NCI-H69 (cell line): ENCODE data around the gene NHLRC3.
A peak's percentile ranks its signal among the peaks of the same experiment; 100 is the strongest.
"Not testable (repeated sequence)": the region's sequence is repeated elsewhere in the genome, so short reads cannot be mapped to it uniquely, and the experiment has no call there.

ENCODE experiments used
- DNase-seq: peaks from one replicate; lab custom pipeline; 2025; lab: John Stamatoyannopoulos, UW

The NHLRC3 gene, protein sequence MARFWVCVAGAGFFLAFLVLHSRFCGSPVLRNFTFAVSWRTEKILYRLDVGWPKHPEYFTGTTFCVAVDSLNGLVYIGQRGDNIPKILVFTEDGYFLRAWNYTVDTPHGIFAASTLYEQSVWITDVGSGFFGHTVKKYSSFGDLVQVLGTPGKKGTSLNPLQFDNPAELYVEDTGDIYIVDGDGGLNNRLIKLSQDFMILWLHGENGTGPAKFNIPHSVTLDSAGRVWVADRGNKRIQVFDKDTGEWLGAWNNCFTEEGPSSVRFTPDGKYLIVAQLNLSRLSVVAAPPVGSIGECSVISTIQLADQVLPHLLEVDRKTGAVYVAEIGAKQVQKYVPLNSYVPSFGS

DNA sequence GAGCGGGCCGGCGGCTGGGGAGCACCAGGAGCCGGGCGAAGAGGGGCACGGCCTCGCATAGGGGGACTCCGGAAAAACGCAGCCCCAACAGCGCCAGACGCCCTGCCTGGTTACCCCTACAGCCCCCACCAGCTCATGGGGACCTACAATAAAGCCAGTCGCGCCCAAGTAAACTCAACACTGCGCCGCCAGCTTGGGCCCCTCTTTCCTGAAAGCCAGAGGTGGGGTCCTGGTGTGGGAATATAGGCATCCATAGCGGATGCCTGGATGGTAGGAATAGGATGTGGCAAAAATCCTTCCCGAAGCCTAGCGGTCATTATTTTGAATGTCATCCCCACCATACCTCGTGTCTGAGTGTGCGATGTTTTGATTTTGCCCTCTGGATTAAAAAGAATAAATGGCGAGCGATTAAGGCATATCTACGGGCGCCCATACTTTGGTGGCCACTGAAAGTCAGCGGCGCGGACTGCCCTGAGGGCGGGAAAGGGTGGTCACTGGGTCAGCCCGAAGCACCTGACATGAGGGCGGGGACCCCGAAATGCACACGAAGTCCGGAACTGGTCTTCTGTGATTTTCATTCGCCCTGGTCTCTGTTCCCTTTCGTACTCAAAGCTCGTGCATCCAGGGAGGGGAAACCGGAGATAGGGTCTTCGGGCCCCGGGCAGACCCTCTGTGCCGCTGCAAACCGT, at the start of gene NHLRC3, which contains the start of gene PROSER1:
NHLRC3 (plus strand) TSS at position 577 of the 689 bp plus-strand sequence. CDS start 184 bp downstream, outside the sequence.
PROSER1 (minus strand) TSS at position 210 of the 689 bp plus-strand sequence. CDS start 847 bp downstream, outside the sequence.
- DNase-seq = peak; percentile 92

DNA sequence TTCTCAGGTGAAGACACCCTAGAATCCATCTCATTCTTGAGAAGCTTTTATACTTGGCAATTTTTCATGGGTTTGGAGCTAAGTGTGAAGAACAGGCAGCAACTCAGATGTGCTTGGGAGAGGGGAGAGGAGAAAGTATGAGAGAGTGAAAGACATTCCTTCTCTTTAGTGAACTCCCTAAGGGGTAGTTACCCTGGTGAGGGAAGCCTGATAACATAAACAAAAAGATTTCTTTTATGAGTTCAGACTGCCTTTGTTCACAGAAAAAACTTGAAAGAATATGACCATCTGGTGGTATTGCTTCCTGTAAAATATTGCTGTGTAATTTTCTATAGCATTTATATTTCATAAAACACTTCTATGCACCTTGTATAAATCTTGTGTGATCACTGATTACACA, 47.6 kb upstream of the NHLRC3 start, which contains the start of gene STOML3:
STOML3 (minus strand) TSS at position 139 of the 400 bp plus-strand sequence; CDS start at position 29, 110 bp downstream.
- DNase-seq = peak; percentile 58

DNA sequence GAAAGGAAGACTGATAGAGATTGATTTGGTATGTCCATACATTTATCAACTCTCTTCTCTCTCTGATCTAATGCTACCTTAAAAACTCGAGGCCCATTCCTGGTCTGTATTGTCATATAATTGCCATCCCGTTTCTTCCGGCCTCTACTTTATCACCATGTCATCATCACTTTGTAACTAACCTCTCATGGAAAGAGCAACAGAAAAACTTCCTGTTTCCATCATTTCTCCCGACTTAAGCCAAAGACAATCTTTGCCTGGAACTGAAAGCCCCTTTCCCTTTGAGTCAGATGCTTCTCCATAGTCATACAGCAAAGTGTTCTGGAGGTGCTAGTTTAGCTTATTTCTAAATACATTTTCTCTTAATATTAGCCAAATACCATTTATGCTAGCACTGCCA, 44.9 kb upstream of the NHLRC3 start:
- DNase-seq = no peak

DNA sequence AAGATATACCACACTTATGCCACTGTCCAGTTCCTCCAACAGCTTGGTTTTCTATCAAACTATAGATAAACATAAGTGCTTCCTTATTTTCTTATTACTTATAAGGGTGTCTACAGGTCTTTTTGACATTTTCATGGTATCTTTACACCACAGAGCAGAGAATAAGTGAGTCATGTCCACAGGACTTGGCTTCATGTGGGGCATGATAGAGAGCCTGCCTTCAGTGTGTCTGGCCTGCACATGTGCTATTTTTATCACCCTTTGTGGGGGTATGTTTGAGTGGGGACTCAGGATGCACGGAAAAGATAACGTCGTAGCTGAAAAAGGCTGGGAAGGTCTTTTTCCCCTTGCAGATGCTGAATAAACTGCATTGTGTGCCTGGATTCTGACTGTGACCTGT, 39.5 kb upstream of the NHLRC3 start:
- DNase-seq = no peak

DNA sequence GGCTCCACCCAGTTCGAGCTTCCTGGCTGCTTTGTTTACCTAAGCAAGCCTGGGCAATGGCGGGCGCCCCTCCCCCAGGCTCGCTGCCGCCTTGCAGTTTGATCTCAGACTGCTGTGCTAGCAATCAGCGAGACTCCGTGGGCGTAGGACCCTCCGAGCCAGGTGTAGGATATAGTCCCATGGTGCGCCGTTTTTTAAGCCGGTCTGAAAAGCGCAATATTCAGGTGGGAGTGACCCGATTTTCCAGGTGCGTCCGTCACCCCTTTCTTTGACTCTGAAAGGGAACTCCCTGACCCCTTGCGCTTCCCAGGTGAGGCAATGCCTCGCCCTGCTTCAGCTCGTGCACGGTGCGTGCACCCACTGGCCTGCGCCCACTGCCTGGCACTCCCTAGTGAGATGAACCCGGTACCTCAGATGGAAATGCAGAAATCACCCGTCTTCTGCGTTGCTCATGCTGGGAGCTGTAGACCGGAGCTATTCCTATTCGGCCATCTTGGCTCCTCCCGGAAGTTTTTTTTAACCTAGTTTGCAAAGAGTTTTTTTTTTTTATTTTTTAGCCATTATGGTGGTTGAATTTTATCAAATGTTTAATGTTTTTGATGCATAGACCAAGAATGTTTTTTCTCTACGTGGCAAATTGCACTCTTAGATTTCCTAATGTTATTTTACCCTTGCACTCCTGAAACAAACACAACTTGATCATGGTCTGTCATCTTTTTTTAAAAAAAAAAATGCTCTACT, 31.7 kb upstream of the NHLRC3 start:
- DNase-seq = not testable (repeated sequence)

DNA sequence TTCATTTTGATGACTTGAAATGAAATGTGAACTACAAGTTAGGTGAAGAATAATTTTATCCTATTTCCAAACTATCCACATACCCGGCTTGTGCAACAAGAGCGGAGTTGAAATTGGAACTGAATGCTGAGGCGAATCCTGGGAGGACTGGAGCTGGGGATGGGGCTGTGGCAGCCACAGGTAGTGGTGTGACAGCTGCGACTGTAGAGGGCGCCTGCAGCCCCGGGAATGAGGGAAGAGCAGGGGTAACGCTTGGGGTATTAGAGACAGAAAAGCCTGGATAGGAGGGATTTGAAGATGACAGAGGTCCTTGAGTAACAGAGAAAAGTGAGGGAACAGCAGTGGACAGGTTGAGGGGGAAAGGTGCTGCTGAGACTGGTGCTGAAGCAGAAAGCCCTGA, 25.6 kb upstream of the NHLRC3 start:
- no peak for DNase-seq

DNA sequence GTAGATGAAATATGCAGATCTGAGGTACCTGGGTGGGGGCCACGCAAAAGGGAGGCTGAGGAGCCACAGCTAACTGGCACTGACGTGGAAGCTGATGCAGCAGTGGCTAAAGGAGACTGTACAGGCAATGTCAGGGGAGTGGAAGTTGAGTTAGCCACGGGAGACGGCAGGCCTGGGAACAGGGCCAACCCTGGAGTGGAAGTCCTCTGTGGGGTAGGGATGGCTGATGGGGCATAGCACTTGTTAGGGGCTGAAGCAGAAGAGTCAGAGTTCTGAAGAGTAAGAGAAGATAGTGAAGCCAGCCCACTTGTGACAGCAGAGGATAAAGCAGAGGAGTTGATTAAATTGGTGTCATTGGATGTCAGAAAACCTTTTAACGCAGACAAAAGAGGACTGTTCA, 24.8 kb upstream of the NHLRC3 start:
- no peak for DNase-seq

DNA sequence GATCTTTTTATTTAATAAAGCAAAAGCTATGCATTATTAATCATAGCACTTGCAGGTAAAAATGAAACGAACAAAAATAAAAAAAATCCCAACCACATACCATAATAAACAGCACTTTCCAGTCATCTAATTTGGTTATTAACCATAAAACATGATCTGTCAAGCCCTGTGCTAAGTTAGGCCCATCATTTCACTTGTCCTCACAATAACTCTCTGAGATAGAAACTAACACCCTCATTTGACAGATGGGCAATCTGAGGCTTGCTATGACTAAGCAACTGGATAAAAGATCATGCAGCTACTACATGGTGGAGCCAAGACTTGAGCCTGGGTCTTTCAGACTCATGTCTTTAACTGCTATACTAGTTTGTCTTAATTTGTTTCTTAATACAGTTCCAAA, 22.2 kb upstream of the NHLRC3 start:
- DNase-seq = peak; percentile 35

DNA sequence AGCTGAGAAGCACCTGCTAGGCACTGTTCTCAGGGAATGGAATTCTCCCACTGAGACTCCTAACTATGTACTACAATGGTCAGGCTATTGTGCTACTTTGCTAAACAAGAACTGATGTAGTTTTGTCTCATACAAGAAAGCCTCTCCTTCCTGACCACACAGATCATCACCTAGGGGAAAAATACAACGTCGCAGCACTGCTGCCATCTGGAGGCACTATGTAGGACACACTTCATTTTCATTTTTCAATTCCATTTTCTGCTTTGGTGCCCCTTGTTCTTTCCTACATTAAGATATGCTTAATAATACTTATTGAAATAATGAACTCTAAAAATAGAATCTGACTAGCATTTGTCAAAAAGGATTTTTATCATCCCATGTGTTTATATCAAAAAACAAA, 21.5 kb upstream of the NHLRC3 start:
- DNase-seq = peak; percentile 70

DNA sequence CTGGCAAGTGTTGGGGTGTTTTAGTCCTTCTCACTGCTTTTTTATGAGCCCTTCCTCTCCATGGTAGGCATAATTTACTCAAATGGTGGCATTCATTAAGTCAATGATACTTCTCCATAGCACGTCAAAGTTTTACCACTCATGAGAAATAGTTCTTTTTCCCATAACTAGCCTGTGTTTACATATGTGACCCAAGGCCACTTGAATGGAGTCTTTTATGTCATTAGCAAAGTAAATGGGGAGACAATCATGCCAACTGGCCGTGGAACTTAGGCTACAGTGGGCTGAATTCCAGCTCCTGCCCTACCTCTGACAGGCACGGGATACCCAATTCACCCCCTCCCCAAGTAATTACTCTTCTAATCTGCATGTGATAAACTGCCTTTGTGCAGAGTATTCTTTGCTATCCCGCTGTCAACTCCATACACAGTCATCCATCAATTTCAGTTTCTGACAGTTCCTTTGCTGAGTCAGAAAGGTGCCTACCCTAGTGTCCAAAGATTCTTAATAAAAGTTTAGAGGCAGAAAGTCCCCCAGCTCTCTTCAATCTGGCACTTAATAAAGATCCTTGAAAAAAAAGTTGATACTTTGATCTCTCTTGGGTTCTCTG, 17.3 kb upstream of the NHLRC3 start:
- DNase-seq = peak; percentile 12

DNA sequence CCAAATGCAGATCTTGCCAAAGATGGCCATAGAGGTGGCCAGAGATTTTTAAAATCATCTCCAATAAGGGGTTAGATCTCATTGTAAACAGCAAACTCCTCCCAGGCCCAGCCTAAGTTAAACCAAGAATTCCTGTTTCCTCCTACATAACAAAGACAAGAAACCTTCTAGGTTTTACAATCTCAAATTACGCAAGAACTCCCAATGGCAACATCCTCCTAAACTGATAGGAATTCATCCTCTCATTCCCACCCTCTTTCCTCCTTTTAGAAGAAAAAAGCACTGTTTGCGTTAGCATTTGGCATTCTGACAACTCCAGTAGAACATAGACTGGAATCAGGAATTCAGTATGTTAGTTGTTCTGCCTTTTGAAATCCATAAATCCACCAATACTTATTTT, 14.9 kb upstream of the NHLRC3 start:
- DNase-seq = no peak

DNA sequence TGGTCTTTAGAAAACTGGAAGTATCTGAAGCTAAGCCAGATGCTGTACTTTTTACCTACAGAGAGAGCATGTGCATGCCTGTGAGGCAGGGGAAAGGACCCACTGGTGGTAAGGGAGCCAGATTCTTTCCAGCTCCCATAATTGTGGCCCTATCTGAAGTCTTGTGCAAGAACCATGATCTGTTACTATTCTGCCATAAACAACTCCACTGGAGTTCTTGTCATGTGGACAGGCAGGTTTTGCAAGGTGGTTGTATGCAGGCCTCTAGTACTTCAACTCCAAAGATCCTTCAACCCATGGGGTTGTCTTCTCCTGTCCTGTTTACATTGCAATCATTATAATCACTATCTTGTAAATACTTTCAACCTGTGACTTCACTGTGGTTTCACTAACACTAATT, 14.5 kb upstream of the NHLRC3 start:
- no peak for DNase-seq

DNA sequence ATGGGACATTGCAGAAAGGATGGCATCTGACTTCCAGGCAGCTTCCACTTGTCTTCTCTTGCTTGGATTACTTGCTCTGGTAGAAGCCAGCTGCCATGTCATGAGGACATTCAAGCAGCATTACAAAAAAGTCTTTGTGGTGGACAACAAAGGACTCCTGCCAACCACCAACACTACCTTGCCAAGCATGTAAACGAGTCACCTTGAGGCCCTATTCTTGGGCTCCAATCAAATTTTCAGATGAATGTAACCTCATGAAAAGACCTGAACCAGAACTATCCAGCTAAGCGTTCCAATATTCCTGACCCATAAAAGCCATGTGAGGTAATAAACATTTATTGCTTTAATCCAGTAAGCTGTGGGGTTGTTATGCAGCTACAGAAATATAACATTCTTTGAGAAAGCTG, 12.8 kb upstream of the NHLRC3 start:
- peak; percentile 37 for DNase-seq

DNA sequence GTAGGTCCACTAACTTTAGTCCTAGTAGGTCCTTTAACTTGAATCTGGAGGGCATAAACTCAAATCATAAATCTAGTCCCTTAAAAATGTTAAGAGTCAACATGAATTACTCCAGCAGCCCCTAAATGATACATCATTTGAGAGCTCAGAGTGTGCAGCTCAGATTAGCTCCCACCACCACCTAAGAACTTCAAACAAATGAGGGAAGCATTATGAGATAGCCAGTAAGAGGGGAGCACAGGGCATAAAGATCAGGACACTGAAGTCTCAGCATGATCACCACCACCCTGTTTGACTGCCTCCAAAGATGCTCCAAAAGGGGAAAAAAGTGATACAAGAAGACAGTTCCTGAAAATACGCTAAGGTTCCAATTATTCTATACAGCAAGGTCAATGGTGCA, 6.1 kb upstream of the NHLRC3 start:
- no peak for DNase-seq

DNA sequence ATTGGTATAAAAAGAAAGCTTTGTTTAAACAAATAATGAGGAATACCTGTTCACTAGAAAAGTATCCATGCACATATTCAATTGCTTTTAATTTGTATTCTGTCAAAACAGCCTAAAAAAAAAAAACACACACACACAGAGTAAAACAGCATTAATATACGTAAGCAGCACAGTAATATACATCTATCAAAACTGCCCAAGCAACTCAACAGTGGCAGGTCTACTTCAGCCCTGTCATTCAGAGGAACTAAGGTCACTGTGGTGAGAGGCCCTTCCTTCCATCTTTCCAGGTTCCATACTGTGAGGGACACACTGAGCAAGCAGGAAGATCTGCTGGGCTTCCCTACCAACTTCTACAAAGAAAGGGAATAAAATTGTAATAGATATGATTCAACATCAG, 4.2 kb upstream of the NHLRC3 start:
- DNase-seq = peak; percentile 6

DNA sequence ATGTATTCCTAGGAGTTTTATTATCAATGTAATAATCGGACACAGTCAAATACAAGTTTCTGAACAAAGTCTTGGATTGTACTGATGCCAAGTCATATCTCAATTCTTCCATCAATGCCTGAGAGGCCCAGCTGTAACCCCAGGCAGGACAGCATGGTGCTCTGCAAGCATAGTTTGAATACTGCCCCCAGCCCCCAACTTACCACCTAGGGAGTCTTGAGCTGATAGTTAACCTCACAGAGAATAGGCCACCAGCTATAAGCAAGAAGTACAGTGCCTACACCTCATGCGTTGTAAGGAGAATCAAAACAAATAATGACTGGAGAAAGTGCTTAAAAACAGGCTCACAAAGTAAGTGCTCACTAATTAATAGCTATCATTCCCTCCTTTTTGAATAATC, 3.1 kb upstream of the NHLRC3 start:
- peak; percentile 67 for DNase-seq

DNA sequence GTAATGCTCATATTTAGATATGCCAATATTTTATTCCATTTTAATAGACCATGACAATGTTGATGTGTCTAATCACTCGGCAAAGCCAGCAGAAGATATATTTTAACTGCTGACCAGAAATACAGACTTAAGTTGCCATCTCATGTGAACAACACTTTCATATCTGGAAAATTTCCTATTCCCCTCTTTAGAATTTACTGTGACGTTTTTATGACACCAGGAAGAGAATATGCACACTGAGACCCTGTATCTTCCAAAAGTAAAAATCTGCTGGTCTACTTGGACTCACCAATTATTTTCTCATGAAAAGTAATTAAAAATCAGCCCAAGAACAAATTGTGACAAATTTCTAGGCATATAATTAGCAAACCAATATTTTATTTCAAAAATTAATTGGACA, 2.5 kb upstream of the NHLRC3 start:
- peak; percentile 7 for DNase-seq

DNA sequence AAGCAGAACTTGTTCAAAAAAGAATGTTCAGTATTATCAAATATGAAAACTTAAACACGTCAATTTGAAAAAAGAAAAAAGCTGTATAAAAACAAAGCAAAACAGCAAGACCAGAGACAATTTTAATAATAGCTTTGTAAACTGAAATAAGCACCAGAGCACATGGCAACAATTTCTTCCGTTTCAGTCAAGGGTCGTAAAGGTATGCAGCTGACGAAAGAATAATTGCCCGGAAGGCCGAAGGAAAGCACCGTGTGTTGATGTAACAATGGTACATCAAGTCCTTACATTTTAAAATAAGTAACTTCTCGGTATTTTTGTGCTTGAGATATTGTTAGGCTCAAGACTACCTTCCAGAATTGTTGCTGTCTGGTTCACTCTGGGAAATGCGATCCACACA, 2.0 kb upstream of the NHLRC3 start:
- DNase-seq = peak; percentile 62

DNA sequence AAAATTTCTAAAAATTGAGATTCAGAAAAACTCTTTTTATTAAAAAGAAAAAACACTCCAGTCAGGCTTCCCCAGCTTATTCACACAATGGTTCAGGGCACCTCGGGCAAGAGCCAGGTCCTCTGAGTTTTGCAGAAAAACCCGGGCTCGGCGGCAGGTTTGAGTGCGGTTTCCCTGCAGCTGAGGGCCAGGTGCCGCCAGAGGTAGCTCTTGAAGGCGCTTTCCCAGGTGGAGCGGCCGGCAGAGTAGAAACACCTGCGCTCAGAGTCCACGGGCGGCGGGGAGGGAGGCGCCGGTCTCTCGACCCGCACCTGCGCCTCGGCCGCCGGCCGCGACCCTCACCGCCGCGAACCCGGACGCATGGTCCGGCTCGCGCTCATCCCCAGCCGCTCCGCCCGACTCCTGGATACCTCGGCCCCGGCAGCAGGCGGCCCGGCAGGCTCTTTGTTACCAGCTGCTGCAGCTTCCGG, 811 bp upstream of the NHLRC3 start:
- no peak for DNase-seq

DNA sequence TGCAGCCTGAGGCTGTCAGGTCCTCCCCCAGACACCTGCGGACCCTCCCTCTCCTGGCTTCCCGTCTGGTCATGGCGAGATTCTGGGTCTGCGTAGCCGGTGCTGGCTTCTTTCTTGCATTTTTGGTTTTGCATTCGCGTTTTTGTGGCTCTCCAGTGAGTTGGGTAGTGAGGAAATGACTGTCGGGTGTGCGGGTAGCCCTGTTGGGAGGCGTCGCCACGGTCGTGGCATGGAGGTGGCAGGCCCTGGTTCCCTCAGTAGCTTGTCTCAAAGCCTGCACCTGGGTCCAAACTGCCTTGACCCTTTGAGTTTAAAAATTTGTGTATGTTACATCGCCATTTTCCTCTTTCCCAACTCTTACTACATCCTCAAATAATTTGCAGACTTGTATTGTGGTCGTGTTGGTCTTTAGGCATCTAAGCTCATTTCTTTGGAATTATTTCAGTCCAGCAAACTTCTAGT, 344 bp downstream of the NHLRC3 start:
- peak; percentile 80 for DNase-seq

DNA sequence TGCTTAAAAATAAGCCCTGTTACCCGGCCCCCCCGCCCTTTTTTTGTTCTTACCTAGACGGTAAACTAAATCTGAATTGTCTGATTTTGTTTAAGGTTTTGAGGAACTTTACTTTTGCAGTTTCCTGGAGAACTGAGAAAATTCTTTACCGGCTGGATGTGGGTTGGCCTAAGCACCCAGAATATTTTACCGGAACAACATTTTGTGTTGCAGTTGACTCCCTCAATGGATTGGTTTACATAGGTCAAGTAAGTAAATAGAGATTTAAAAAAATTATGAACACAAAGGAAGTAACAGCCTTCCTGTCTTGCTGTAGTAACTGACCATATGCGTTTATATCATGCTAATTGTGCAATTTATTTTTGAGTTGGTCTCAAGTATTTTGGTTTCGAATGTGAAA, 785 bp downstream of the NHLRC3 start:
- DNase-seq = peak; percentile 53

DNA sequence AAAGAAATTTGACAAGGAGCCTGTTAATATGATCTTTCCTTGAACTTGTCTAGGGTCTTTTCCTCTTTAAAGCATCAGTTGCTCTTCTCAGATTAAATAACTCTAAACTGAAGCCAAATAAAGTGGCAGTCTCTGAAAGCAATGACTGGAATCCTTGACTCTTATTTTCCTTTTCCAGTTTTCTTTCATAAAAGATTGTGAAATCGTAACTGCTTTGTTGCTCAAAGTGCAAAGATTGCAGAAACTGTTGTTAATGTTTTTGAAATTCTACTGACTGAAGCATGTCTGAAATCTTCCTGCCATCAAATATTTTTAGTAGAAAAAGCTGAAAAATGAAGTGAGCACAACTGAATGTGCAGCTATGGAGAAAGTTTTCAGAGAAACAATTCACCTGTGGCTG, 1.9 kb downstream of the NHLRC3 start:
- no peak for DNase-seq
